Measurements from ENCODE around the gene PYCR2.
"Not testable (repeated sequence)": the region's sequence is repeated elsewhere in the genome, so short reads cannot be mapped to it uniquely, and the experiment has no call there.

DNA sequence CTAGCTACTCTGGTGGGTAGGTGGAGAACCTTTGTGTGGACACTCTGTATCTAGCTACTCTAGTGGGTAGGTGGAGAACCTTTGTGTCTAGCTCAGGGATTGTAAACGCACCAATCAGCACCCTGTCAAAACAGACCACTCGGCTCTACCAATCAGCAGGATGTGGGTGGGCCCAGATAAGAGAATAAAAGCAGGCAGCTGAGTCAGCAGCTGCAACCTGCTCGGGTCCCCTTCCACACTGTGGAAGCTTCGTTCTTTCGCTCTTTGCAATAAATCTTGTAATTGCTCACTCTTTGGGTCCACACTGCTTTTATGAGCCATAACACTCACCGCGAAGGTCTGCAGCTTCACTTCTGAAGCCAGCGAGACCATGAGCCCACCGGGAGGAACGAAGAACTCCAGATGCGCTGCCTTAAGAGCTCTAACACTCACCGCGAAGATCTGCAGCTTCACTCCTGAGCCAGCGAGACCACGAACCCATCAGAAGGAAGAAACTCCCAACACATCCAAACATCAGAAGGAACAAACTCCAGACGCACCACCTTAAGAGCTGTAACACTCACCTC is 46.6 kb upstream of the PYCR2 start:
- not testable (repeated sequence) for TF ChIP-seq ZNF274 (IDR thresholded peaks at IDR 0.05; ENCODE audit: low read depth, low read length); SUZ12 (IDR thresholded peaks at IDR 0.05; ENCODE audit: extremely low read depth, insufficient read depth, insufficient read length); YY1 (IDR thresholded peaks at IDR 0.05; ENCODE audit: insufficient read depth, insufficient read length)

Data from NT2/D1 (cell line).